ENCODE data around the gene OR9A4. TPM values are rescaled to one million over a fixed set of nuclear protein-coding genes. Genes with fewer than 3 reads are reported as not detected.

Gene OR9A4
- total RNA-seq, 1 experiment from 2014 or later: not detected

- H3K36me3 ChIP-seq (ENCODE audit: control insufficient read depth in 1 of 2, insufficient read depth in 2 of 2, low read length in 2 of 2): no peaks in the 10 kb centered on the region
- no peak for ATAC-seq
- CTCF ChIA-PET: no interaction called here
Measured at GRCh38 chr7:141876371-141876770, 39.8 kb upstream of the OR9A4 start.

GRCh38 chr7:141877365-141877764, 38.8 kb upstream of the OR9A4 start:
- RAD21 ChIA-PET (ENCODE audit: low non-redundant PET in 1 of 2, low total read pairs in 2 of 2, uncharacterized antibody in 2 of 2, unreplicated experiment in 2 of 2): no interaction called here
- intact Hi-C loops (cut with micrococcal nuclease): no loop called here
- H4K20me1 ChIP-seq (ENCODE audit: insufficient read depth): no peaks in the 10 kb centered on the region
- no peaks in the 10 kb centered on the region for H3K4me1 ChIP-seq (ENCODE audit: control insufficient read depth in 1 of 2, insufficient read depth in 2 of 2, low read length in 2 of 2)
- CTCF ChIA-PET: no interaction called here
- no peaks in the 10 kb centered on the region for H3K27me3 ChIP-seq (ENCODE audit: insufficient read depth, low read length)
- DNase-seq (ENCODE audit: low read depth, low spot score) (no peak), ATAC-seq (no peak)
- H3K9me3 ChIP-seq (ENCODE audit: control insufficient read depth in 1 of 2, insufficient read depth in 1 of 2, low read depth in 1 of 2, low read length in 2 of 2): no peaks in the 10 kb centered on the region
- H3K36me3 ChIP-seq (ENCODE audit: control insufficient read depth in 1 of 2, insufficient read depth in 2 of 2, low read length in 2 of 2): no peaks in the 10 kb centered on the region
- BruUV-seq (replicated peaks): no TSS peak
- H3K27ac ChIP-seq (ENCODE audit: low read depth, low read length): no peak overlapping the region
- H3K9ac ChIP-seq (ENCODE audit: low read length): no peak overlapping the region
- H3K79me2 ChIP-seq (ENCODE audit: insufficient read depth, low read length): no peaks in the 10 kb centered on the region
- no peaks in the 10 kb centered on the region for H3K9me2 ChIP-seq (ENCODE audit: insufficient read depth)
- no peak overlapping the region for H2AFZ ChIP-seq (ENCODE audit: low read depth, low read length, poor library complexity, severe bottlenecking)
- no peak overlapping the region for H3K4me3 ChIP-seq (replicated peaks in 1 of 2; ENCODE audit: low read depth in 1 of 2, low read length in 2 of 2)
- POLR2A ChIA-PET: no interaction called here
- H3K4me2 ChIP-seq (ENCODE audit: low read length): no peak overlapping the region
- TF ChIP-seq SP1 (IDR thresholded peaks at IDR 0.05; ENCODE audit: low read depth): no peak
- TF ChIP-seq ZNF274 (IDR thresholded peaks at IDR 0.05; ENCODE audit: low read depth, low read length): no peak
- no peak for TF ChIP-seq RAD21 (IDR thresholded peaks at IDR 0.05; ENCODE audit: low read depth)
- TF ChIP-seq FOSL1 (IDR thresholded peaks at IDR 0.05; ENCODE audit: low read depth): no peak
- no peak for TF ChIP-seq EZH2 (IDR thresholded peaks at IDR 0.05)
- TF ChIP-seq CTCF (IDR thresholded peaks at IDR 0.05 in 2 of 3, conservative IDR thresholded peaks at IDR 0.05 in 1 of 3; ENCODE audit: borderline replicate concordance in 1 of 3, insufficient read depth in 1 of 3, low read depth in 2 of 3, low read length in 2 of 3): no peak
- TF ChIP-seq CBX3 (IDR thresholded peaks at IDR 0.05; ENCODE audit: low read depth): no peak
- TF ChIP-seq POLR2AphosphoS5 (IDR thresholded peaks at IDR 0.05; ENCODE audit: low read depth, low read length): no peak
- TF ChIP-seq TCF7L2 (IDR thresholded peaks at IDR 0.05; ENCODE audit: borderline replicate concordance, extremely low read depth, insufficient read depth, insufficient read length): no peak
- TF ChIP-seq CEBPB (IDR thresholded peaks at IDR 0.05; ENCODE audit: low read depth): no peak
- no peak for TF ChIP-seq SRF (IDR thresholded peaks at IDR 0.05; ENCODE audit: low read depth)
- TF ChIP-seq EGR1 (IDR thresholded peaks at IDR 0.05; ENCODE audit: low read depth): no peak

More at GRCh38 chr7:141876371-141876770, 39.8 kb upstream of the OR9A4 start:
- no peak overlapping the region for H3K27ac ChIP-seq (ENCODE audit: low read depth, low read length)
- no peak overlapping the region for H3K4me3 ChIP-seq (replicated peaks in 1 of 2; ENCODE audit: low read depth in 1 of 2, low read length in 2 of 2)
- no peak overlapping the region for H2AFZ ChIP-seq (ENCODE audit: low read depth, low read length, poor library complexity, severe bottlenecking)
- no peaks in the 10 kb centered on the region for H3K9me3 ChIP-seq (ENCODE audit: control insufficient read depth in 1 of 2, insufficient read depth in 1 of 2, low read depth in 1 of 2, low read length in 2 of 2)
- H3K4me1 ChIP-seq (ENCODE audit: control insufficient read depth in 1 of 2, insufficient read depth in 2 of 2, low read length in 2 of 2): no peaks in the 10 kb centered on the region
- intact Hi-C loops (cut with micrococcal nuclease): no loop called here
- TF ChIP-seq EZH2 (IDR thresholded peaks at IDR 0.05) (no peak), CTCF (IDR thresholded peaks at IDR 0.05 in 2 of 3, conservative IDR thresholded peaks at IDR 0.05 in 1 of 3; ENCODE audit: borderline replicate concordance in 1 of 3, insufficient read depth in 1 of 3, low read depth in 2 of 3, low read length in 2 of 3) (no peak), CEBPB (IDR thresholded peaks at IDR 0.05; ENCODE audit: low read depth) (no peak), MAX (IDR thresholded peaks at IDR 0.05) (no peak), EZH2phosphoT487 (IDR thresholded peaks at IDR 0.05; ENCODE audit: borderline replicate concordance) (no peak)
- no peak overlapping the region for H3K9ac ChIP-seq (ENCODE audit: low read length)
- ChIA-PET RAD21 (ENCODE audit: low non-redundant PET in 1 of 2, low total read pairs in 2 of 2, uncharacterized antibody in 2 of 2, unreplicated experiment in 2 of 2) (no interaction called here), POLR2A (no interaction called here)
- H3K27me3 ChIP-seq (ENCODE audit: insufficient read depth, low read length): no peaks in the 10 kb centered on the region
- BruUV-seq (replicated peaks): no TSS peak
- H3K79me2 ChIP-seq (ENCODE audit: insufficient read depth, low read length): no peaks in the 10 kb centered on the region
- no peak overlapping the region for H3K4me2 ChIP-seq (ENCODE audit: low read length)
- H4K20me1 ChIP-seq (ENCODE audit: insufficient read depth): no peaks in the 10 kb centered on the region
- H3K9me2 ChIP-seq (ENCODE audit: insufficient read depth): no peaks in the 10 kb centered on the region
- DNase-seq (ENCODE audit: low read depth, low spot score): no peak
